SU-DHL-6 (cell line): ENCODE data around the gene THSD4.

Experiments used
- H2AFZ ChIP-seq: fragments of 200-600 bp; sonication (generic); 2 replicates; pipeline ENCODE4 v1.6.1; 2014; ENCODE audit warnings: low read depth, mild to moderate bottlenecking, moderate library complexity, mixed read lengths, antibody characterized with exemption, low read length; ENCODE audit not compliant: severe bottlenecking
- H3F3A ChIP-seq: fragments of 200-600 bp; shearing (Covaris generic); 2 replicates; pipeline ENCODE4 v1.6.0; 2016; ENCODE audit warnings: antibody characterized with exemption, mild to moderate bottlenecking; ENCODE audit not compliant: insufficient read depth
- H3K27ac ChIP-seq: fragments of 200-600 bp; sonication (generic); 2 replicates; pipeline ENCODE4 v1.5.1; 2016; ENCODE audit warnings: low read depth, mild to moderate bottlenecking, low read length, moderate library complexity, mixed read lengths
- H3K27me3 ChIP-seq: fragments of 200-600 bp; sonication (generic), shearing (Covaris generic); 2 replicates; pipeline ENCODE4 v1.6.0; 2014; ENCODE audit warnings: mild to moderate bottlenecking, low read length
- H3K36me3 ChIP-seq: fragments of 200-600 bp; sonication (generic); 2 replicates; pipeline ENCODE4 v1.6.1; 2014; ENCODE audit warnings: mild to moderate bottlenecking, low read length, mixed read lengths
- H3K4me2 ChIP-seq: fragments of 300-600, 200-600 bp; shearing (Covaris generic), sonication (generic); 2 replicates; pipeline ENCODE4 v1.6.0; 2014; ENCODE audit warnings: low read length, low read depth, mild to moderate bottlenecking; ENCODE audit not compliant: poor library complexity, severe bottlenecking
- H3K4me3 ChIP-seq: fragments of 200-600 bp; sonication (generic); 2 replicates; pipeline ENCODE4 v1.5.1; 2014; ENCODE audit warnings: antibody characterized with exemption, low read length, mild to moderate bottlenecking, mixed read lengths; ENCODE audit not compliant: insufficient read depth, poor library complexity, severe bottlenecking
- H3K79me2 ChIP-seq: fragments of 200-600 bp; sonication (generic); 2 replicates; pipeline ENCODE4 v1.6.1; 2014; ENCODE audit warnings: mild to moderate bottlenecking, low read length, moderate library complexity; ENCODE audit not compliant: insufficient read depth
- H3K9ac ChIP-seq: fragments of 200-600 bp; sonication (generic); 2 replicates; pipeline ENCODE4 v1.7.0; 2014; ENCODE audit warnings: mild to moderate bottlenecking, low read length
- H3K9me2 ChIP-seq: fragments of 200-600 bp; sonication (generic); replicated peaks from 2 replicates; pipeline ENCODE4 v1.6.1; 2014; ENCODE audit warnings: low read length; ENCODE audit not compliant: insufficient read depth
- H3K9me3 ChIP-seq: fragments of 200-600 bp; sonication (generic); 2 replicates; pipeline ENCODE4 v1.6.1; 2014; ENCODE audit warnings: low read length, mixed read lengths; ENCODE audit not compliant: insufficient read depth
- H4K20me1 ChIP-seq: fragments of 200-600 bp; sonication (generic); 2 replicates; pipeline ENCODE4 v1.6.1; 2014; ENCODE audit warnings: low read depth, mild to moderate bottlenecking, antibody characterized with exemption, low read length, moderate library complexity, mixed read lengths
- CTCF ChIP-seq: fragments of 200-600 bp; sonication (generic); IDR thresholded peaks from one replicate; pipeline ENCODE4 v1.5.1; 2017; ENCODE audit warnings: antibody characterized with exemption, mild to moderate bottlenecking, low read length, moderate library complexity; ENCODE audit not compliant: insufficient read depth, poor library complexity, severe bottlenecking
- EZH2phosphoT487 ChIP-seq: fragments of 200-600 bp; sonication (generic), shearing (Covaris generic); conservative IDR thresholded peaks from 2 replicates; pipeline ENCODE4 v1.6.1; 2018; ENCODE audit warnings: mild to moderate bottlenecking, antibody characterized with exemption, low read length, moderate library complexity, mixed read lengths

Gene THSD4

GRCh38 chr15:71112429-71112828, 2.8 kb upstream of the THSD4 start:
- no peaks in the 10 kb centered on the region for H3K79me2 ChIP-seq
- H3K4me3 ChIP-seq = no peak overlapping the region
- H3K9ac ChIP-seq = no peak overlapping the region
- H3K27ac ChIP-seq = no peak overlapping the region
- no peaks in the 10 kb centered on the region for H3F3A ChIP-seq
- H2AFZ ChIP-seq = no peak overlapping the region
- no peaks in the 10 kb centered on the region for H4K20me1 ChIP-seq
- no peaks in the 10 kb centered on the region for H3K27me3 ChIP-seq
- no peaks in the 10 kb centered on the region for H3K9me3 ChIP-seq
- H3K4me2 ChIP-seq = no peak overlapping the region
- TF ChIP-seq EZH2phosphoT487 = no peak
- no peak for TF ChIP-seq CTCF
- H3K9me2 ChIP-seq = no peaks in the 10 kb centered on the region
- no peaks in the 10 kb centered on the region for H3K36me3 ChIP-seq

GRCh38 chr15:71114066-71114680, 1.1 kb upstream of the THSD4 start:
- no peaks in the 10 kb centered on the region for H4K20me1 ChIP-seq
- H3K4me3 ChIP-seq = no peak overlapping the region
- no peak overlapping the region for H3K4me2 ChIP-seq
- no peak overlapping the region for H3K9ac ChIP-seq
- no peaks in the 10 kb centered on the region for H3K9me2 ChIP-seq
- H3F3A ChIP-seq = no peaks in the 10 kb centered on the region
- TF ChIP-seq CTCF (no peak), EZH2phosphoT487 (no peak)
- no peaks in the 10 kb centered on the region for H3K9me3 ChIP-seq
- H3K36me3 ChIP-seq = no peaks in the 10 kb centered on the region
- H2AFZ ChIP-seq = no peak overlapping the region
- H3K79me2 ChIP-seq = no peaks in the 10 kb centered on the region
- H3K27me3 ChIP-seq = no peaks in the 10 kb centered on the region
- no peak overlapping the region for H3K27ac ChIP-seq

GRCh38 chr15:71115567-71116351, 488 bp downstream of the THSD4 start:
- H3K27ac ChIP-seq = no peak overlapping the region

More at GRCh38 chr15:71115567-71116351, 488 bp downstream of the THSD4 start:
- no peaks in the 10 kb centered on the region for H3K9me3 ChIP-seq
- no peak overlapping the region for H3K4me3 ChIP-seq
- no peaks in the 10 kb centered on the region for H3K36me3 ChIP-seq
- H2AFZ ChIP-seq = no peak overlapping the region
- H3K27me3 ChIP-seq = no peaks in the 10 kb centered on the region
- H3K4me2 ChIP-seq = no peak overlapping the region
- TF ChIP-seq CTCF (no peak), EZH2phosphoT487 (no peak)
- no peak overlapping the region for H3K9ac ChIP-seq
- no peaks in the 10 kb centered on the region for H4K20me1 ChIP-seq
- no peaks in the 10 kb centered on the region for H3K79me2 ChIP-seq
- no peaks in the 10 kb centered on the region for H3K9me2 ChIP-seq
- no peaks in the 10 kb centered on the region for H3F3A ChIP-seq
